ENCODE measurements around the gene STAP2. TPM values are rescaled to one million over a fixed set of nuclear protein-coding genes. Genes with fewer than 3 reads are reported as not detected.

Gene STAP2
- total RNA-seq, 2 experiments from 2014 or later, result 8.8 to 9.6 TPM

Other genes starting within 250 kb of the STAP2 start
- 100 to 1,000 TPM; 201 to 238 TPM for gene MAP2K2, start 214.7 kb downstream of the STAP2 start, total RNA-seq
- gene CREB3L3, start 185.2 kb downstream of the STAP2 start, total RNA-seq, result under 1 TPM in 1 of 2 experiments, not detected in 1; 0.75 TPM
- gene SIRT6, start 156.3 kb downstream of the STAP2 start, total RNA-seq, result 10 to 100 TPM; 37.5 to 37.8 TPM
- gene ANKRD24, start 156.1 kb downstream of the STAP2 start, total RNA-seq, result 1 to 10 TPM in 1 of 2 experiments, under 1 TPM in 1; 0.82 to 1.4 TPM
- 10 to 100 TPM in 1 of 2 experiments, 1 to 10 TPM in 1; 2.6 to 14.7 TPM for gene EBI3, start 109.3 kb downstream of the STAP2 start, total RNA-seq
- gene YJU2, start 91.7 kb downstream of the STAP2 start, total RNA-seq, result 10 to 100 TPM; 26.8 to 32.1 TPM
- gene SHD, start 59.6 kb downstream of the STAP2 start, total RNA-seq, result not detected
- gene TMIGD2, start 36.4 kb downstream of the STAP2 start, total RNA-seq, result 10 to 100 TPM; 29.8 to 40.7 TPM
- 10 to 100 TPM; 24.7 to 30.6 TPM for gene FSD1, start 34.2 kb downstream of the STAP2 start, total RNA-seq
- gene MPND, start 4.7 kb upstream of the STAP2 start, total RNA-seq, result 10 to 100 TPM; 24.1 to 25.4 TPM
- 10 to 100 TPM; 43.3 to 57.7 TPM for gene SH3GL1, start 61.7 kb upstream of the STAP2 start, total RNA-seq
- gene CHAF1A, start 63.8 kb upstream of the STAP2 start, total RNA-seq, result 100 to 1,000 TPM; 118 to 126 TPM
- gene UBXN6, start 119.0 kb upstream of the STAP2 start, total RNA-seq, result 10 to 100 TPM; 41.0 to 45.8 TPM
- gene HDGFL2, start 133.5 kb upstream of the STAP2 start, total RNA-seq, result 10 to 100 TPM; 57.8 to 60.2 TPM
- not detected for gene PLIN4, start 179.7 kb upstream of the STAP2 start, total RNA-seq
- gene PLIN5, start 196.4 kb upstream of the STAP2 start, total RNA-seq, result not detected
- gene LRG1, start 201.2 kb upstream of the STAP2 start, total RNA-seq, result under 1 TPM; 0.32 to 0.35 TPM
- not detected for gene SEMA6B, start 220.9 kb upstream of the STAP2 start, total RNA-seq